SK-N-SH treated with all-trans-retinoic acid at 6 μM for 48 hours (cell line): ENCODE data around the gene GPR153.

Experiments used
- CREB5 ChIP-seq: fragments of 250-450 bp; sonication (Bioruptor Pico); IDR thresholded peaks from 2 replicates; pipeline ENCODE4 v1.5.1; 2020; ENCODE audit warnings: low read depth, mild to moderate bottlenecking, moderate library complexity
- TSHZ2 ChIP-seq: fragments of 250-450 bp; sonication (Bioruptor Pico); IDR thresholded peaks from 2 replicates; pipeline ENCODE4 v1.5.0; 2020; ENCODE audit warnings: mild to moderate bottlenecking, moderate library complexity
- TF ChIP-seq, protein P1 (sequence below): fragments of 250-450 bp; sonication (Bioruptor Pico); IDR thresholded peaks from 2 replicates; pipeline ENCODE4 v1.8.0; 2020; ENCODE audit warnings: mild to moderate bottlenecking, moderate library complexity, borderline replicate concordance

- TF ChIP-seq TSHZ2 (CRISPR knock-in tag) (no peak), CREB5 (CRISPR knock-in tag) (no peak)
- TF ChIP-seq, protein P1, sequence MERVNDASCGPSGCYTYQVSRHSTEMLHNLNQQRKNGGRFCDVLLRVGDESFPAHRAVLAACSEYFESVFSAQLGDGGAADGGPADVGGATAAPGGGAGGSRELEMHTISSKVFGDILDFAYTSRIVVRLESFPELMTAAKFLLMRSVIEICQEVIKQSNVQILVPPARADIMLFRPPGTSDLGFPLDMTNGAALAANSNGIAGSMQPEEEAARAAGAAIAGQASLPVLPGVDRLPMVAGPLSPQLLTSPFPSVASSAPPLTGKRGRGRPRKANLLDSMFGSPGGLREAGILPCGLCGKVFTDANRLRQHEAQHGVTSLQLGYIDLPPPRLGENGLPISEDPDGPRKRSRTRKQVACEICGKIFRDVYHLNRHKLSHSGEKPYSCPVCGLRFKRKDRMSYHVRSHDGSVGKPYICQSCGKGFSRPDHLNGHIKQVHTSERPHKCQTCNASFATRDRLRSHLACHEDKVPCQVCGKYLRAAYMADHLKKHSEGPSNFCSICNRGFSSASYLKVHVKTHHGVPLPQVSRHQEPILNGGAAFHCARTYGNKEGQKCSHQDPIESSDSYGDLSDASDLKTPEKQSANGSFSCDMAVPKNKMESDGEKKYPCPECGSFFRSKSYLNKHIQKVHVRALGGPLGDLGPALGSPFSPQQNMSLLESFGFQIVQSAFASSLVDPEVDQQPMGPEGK (CRISPR knock-in tag) = peak; percentile 22; the same call in 1 of the 2 replicates
Measured at GRCh38 chr1:6260433-6260934, 414 bp downstream of the GPR153 start.
